Epithelial cell of proximal tubule (primary cell): ENCODE results near the gene ECE1. TPM values are rescaled to one million over a fixed set of nuclear protein-coding genes. Genes with fewer than 3 reads are reported as not detected.
A peak's percentile ranks its signal among the peaks of the same experiment; 100 is the strongest.

ENCODE experiments used
- DNase-seq: peaks from one replicate; pipeline ENCODE4 v3.0.0-alpha.2; 2011; ENCODE audit warnings: low read depth
- H3K4me3 ChIP-seq: 2 replicates; pipeline ENCODE4 v1.5.1; 2011; ENCODE audit warnings: low read depth, mild to moderate bottlenecking, low read length
- CTCF ChIP-seq: conservative IDR thresholded peaks from 2 replicates; pipeline ENCODE4 v1.5.1; 2012; ENCODE audit warnings: low read depth, mild to moderate bottlenecking, low read length
- total RNA-seq: library from RNA; depleted of rRNA; stranded (reverse); fragments of >200 nt; gene quantifications from 2 replicates; pipeline ENCODE4 v1.2.3, GENCODE V29; 2015

Gene ECE1
- total RNA-seq, 1 donor from 2014 or later, result 115 TPM

GRCh38 chr1:21324368-21325141 lies 34.3 kb upstream of the ECE1 start:
- peak; percentile 90 for DNase-seq
- no peak overlapping the region for H3K4me3 ChIP-seq
- TF ChIP-seq CTCF, result no peak

GRCh38 chr1:21323091-21323490 lies 32.8 kb upstream of the ECE1 start:
- DNase-seq, result no peak
- no peak for TF ChIP-seq CTCF
- H3K4me3 ChIP-seq, result no peak overlapping the region

- DNase-seq, result no peak
- no peak for TF ChIP-seq CTCF
- H3K4me3 ChIP-seq, result no peak overlapping the region
Observed at GRCh38 chr1:21322681-21323016, 32.4 kb upstream of the ECE1 start.

- no peak for DNase-seq
- TF ChIP-seq CTCF, result no peak
- H3K4me3 ChIP-seq, result no peak overlapping the region
Observed at GRCh38 chr1:21321963-21322680, 31.9 kb upstream of the ECE1 start.

GRCh38 chr1:21320410-21321108 lies 30.3 kb upstream of the ECE1 start:
- no peak overlapping the region for H3K4me3 ChIP-seq
- no peak for TF ChIP-seq CTCF
- DNase-seq, result no peak

GRCh38 chr1:21319447-21320407 lies 29.5 kb upstream of the ECE1 start:
- no peak overlapping the region for H3K4me3 ChIP-seq
- no peak for DNase-seq
- TF ChIP-seq CTCF, result no peak
